GM12891 (cell line): Measurements from ENCODE around the gene TMEM143.

Experiments used
- PAX5 ChIP-seq: IDR thresholded peaks from 2 replicates; pipeline ENCODE4 v1.6.1; 2011; ENCODE audit warnings: low read length, moderate library complexity, mild to moderate bottlenecking; ENCODE audit not compliant: insufficient read depth, severe bottlenecking
- POLR2A ChIP-seq: IDR thresholded peaks from 2 replicates; pipeline ENCODE4 v1.6.1; 2011; ENCODE audit warnings: low read depth, low read length, control low read depth
- POLR2AphosphoS5 ChIP-seq: IDR thresholded peaks from 2 replicates; pipeline ENCODE4 v1.6.1; 2011; ENCODE audit warnings: low read depth, low read length, control low read depth
- SPI1 ChIP-seq: IDR thresholded peaks from 2 replicates; pipeline ENCODE4 v1.6.1; 2011; ENCODE audit warnings: low read depth, low read length, control low read depth
- TAF1 ChIP-seq: IDR thresholded peaks from 2 replicates; pipeline ENCODE4 v1.6.1; 2011; ENCODE audit warnings: low read depth, low read length, control low read depth

DNA sequence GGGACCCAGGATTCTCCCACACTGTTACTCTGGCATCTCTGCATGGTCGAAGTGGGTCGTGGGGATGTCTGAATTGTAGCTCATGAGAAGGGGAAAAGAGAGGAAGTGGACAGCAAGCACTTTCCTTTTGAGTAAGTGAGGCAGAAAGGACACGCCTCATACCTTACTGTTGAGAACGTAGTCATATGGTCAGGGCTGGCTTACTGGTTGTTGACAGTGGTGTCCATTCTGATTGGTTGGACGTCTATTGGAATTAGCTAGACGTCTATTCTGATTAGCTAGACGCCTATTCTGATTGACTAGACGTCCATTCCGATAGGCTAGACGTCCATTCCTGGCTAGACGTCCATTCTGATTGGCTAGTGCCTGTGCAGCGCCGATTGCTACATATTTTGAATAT lies 42.1 kb upstream of the TMEM143 start:
- TF ChIP-seq POLR2A (no peak), POLR2AphosphoS5 (no peak), TAF1 (no peak), SPI1 (peak; percentile 95), PAX5 (no peak)
